ENCODE data around the gene DUSP1.

GRCh38 chr5:172800088-172800551 lies 29.1 kb upstream of the DUSP1 start:
- TF ChIP-seq YY1 (IDR thresholded peaks at IDR 0.05; ENCODE audit: low read depth), result no peak
- TF ChIP-seq, protein P1, sequence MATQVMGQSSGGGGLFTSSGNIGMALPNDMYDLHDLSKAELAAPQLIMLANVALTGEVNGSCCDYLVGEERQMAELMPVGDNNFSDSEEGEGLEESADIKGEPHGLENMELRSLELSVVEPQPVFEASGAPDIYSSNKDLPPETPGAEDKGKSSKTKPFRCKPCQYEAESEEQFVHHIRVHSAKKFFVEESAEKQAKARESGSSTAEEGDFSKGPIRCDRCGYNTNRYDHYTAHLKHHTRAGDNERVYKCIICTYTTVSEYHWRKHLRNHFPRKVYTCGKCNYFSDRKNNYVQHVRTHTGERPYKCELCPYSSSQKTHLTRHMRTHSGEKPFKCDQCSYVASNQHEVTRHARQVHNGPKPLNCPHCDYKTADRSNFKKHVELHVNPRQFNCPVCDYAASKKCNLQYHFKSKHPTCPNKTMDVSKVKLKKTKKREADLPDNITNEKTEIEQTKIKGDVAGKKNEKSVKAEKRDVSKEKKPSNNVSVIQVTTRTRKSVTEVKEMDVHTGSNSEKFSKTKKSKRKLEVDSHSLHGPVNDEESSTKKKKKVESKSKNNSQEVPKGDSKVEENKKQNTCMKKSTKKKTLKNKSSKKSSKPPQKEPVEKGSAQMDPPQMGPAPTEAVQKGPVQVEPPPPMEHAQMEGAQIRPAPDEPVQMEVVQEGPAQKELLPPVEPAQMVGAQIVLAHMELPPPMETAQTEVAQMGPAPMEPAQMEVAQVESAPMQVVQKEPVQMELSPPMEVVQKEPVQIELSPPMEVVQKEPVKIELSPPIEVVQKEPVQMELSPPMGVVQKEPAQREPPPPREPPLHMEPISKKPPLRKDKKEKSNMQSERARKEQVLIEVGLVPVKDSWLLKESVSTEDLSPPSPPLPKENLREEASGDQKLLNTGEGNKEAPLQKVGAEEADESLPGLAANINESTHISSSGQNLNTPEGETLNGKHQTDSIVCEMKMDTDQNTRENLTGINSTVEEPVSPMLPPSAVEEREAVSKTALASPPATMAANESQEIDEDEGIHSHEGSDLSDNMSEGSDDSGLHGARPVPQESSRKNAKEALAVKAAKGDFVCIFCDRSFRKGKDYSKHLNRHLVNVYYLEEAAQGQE (IDR thresholded peaks at IDR 0.05; ENCODE audit: low read depth), result no peak
- TF ChIP-seq FOXM1 (IDR thresholded peaks at IDR 0.05; ENCODE audit: borderline replicate concordance, low read depth), result no peak
- no peak for TF ChIP-seq EP300 (IDR thresholded peaks at IDR 0.05; ENCODE audit: borderline replicate concordance)
- TF ChIP-seq TEAD4 (IDR thresholded peaks at IDR 0.05), result no peak
- no peak for TF ChIP-seq CREB1 (IDR thresholded peaks at IDR 0.05; ENCODE audit: low read depth)
- TF ChIP-seq USF1 (IDR thresholded peaks at IDR 0.05), result no peak
- TF ChIP-seq TAF1 (IDR thresholded peaks at IDR 0.05; ENCODE audit: low read depth), result no peak
- TF ChIP-seq RAD21 (IDR thresholded peaks at IDR 0.05; ENCODE audit: low read depth), result no peak
- no peak for TF ChIP-seq MAX (IDR thresholded peaks at IDR 0.05)
- TF ChIP-seq CEBPB (IDR thresholded peaks at IDR 0.05), result no peak
- TF ChIP-seq EGR1 (IDR thresholded peaks at IDR 0.05), result no peak

Measured in Ishikawa (cell line).